GM19455 (cell line): ENCODE results near the gene TNIK.

Experiments used
- ATAC-seq: cut with Tn5 transposase; IDR thresholded peaks from one replicate; pipeline ENCODE4 v1.9.1; 2021; ENCODE audit not compliant: unreplicated experiment

TNIK gene

GRCh38 chr3:171366043-171366442 is 94.2 kb downstream of the TNIK start:
- ATAC-seq = no peak

- no peak for ATAC-seq
Measured at GRCh38 chr3:171365489-171365888, 94.7 kb downstream of the TNIK start.

GRCh38 chr3:171364500-171364899 is 95.7 kb downstream of the TNIK start:
- ATAC-seq = no peak

GRCh38 chr3:171363202-171363601 is 97.0 kb downstream of the TNIK start:
- ATAC-seq = no peak

GRCh38 chr3:171362575-171362974 is 97.6 kb downstream of the TNIK start:
- ATAC-seq = no peak

GRCh38 chr3:171358881-171359198 is 101.4 kb downstream of the TNIK start:
- ATAC-seq = no peak

- ATAC-seq = no peak
Measured at GRCh38 chr3:171358181-171358880, 101.9 kb downstream of the TNIK start.

- no peak for ATAC-seq
Measured at GRCh38 chr3:171357721-171358120, 102.5 kb downstream of the TNIK start.

- ATAC-seq = no peak
Measured at GRCh38 chr3:171356251-171356650, 104.0 kb downstream of the TNIK start.

- ATAC-seq = no peak
Measured at GRCh38 chr3:171354706-171355582, 105.3 kb downstream of the TNIK start.

- ATAC-seq = no peak
Measured at GRCh38 chr3:171354049-171354705, 106.0 kb downstream of the TNIK start.

- ATAC-seq = no peak
Measured at GRCh38 chr3:171353423-171353822, 106.8 kb downstream of the TNIK start.

- no peak for ATAC-seq
Measured at GRCh38 chr3:171352387-171352935, 107.7 kb downstream of the TNIK start.

- ATAC-seq = no peak
Measured at GRCh38 chr3:171351676-171352075, 108.5 kb downstream of the TNIK start.

- ATAC-seq = no peak
Measured at GRCh38 chr3:171350364-171350763, 109.8 kb downstream of the TNIK start.

- ATAC-seq = no peak
Measured at GRCh38 chr3:171349392-171349791, 110.8 kb downstream of the TNIK start.

- ATAC-seq = peak; percentile 17
Measured at GRCh38 chr3:171348121-171348520, 112.1 kb downstream of the TNIK start.

GRCh38 chr3:171347301-171348039 is 112.7 kb downstream of the TNIK start:
- ATAC-seq = peak; percentile 66

- no peak for ATAC-seq
Measured at GRCh38 chr3:171346582-171347300, 113.5 kb downstream of the TNIK start.

GRCh38 chr3:171346019-171346418 is 114.2 kb downstream of the TNIK start:
- ATAC-seq = no peak
